ENCODE results near the gene KLHL30.

The KLHL30 gene

GRCh38 chr2:238160206-238161129 lies 22.0 kb downstream of the KLHL30 start:
- Histone ChIP-seq H3K9me3 (ENCODE audit: low read length) (no peaks in the 10 kb centered on the region), H2AFZ (ENCODE audit: low read length) (no peak overlapping the region), H3K4me1 (ENCODE audit: insufficient read depth, low read length, severe bottlenecking) (peaks cover 21% of the 10 kb centered on the region), H3K27me3 (ENCODE audit: insufficient read depth, low read length) (no peaks in the 10 kb centered on the region), H3K9ac (ENCODE audit: low read length) (peak overlapping the region; percentile 36; the same call in 1 of the 2 replicates), H4K20me1 (ENCODE audit: insufficient read depth, low read length) (no peaks in the 10 kb centered on the region), H3K4me2 (ENCODE audit: low read length) (peak overlapping the region; percentile 67), H3K79me2 (ENCODE audit: insufficient read depth, low read length) (no peaks in the 10 kb centered on the region), H3F3A (ENCODE audit: insufficient read depth, low read length) (no peaks in the 10 kb centered on the region), H3K4me3 (ENCODE audit: low read depth, low read length, poor library complexity, severe bottlenecking) (peak overlapping the region; percentile 58), H3K36me3 (ENCODE audit: insufficient read depth, low read length) (no peaks in the 10 kb centered on the region), H3K27ac (ENCODE audit: low read depth, low read length, poor library complexity, severe bottlenecking) (no peak overlapping the region), H3K9me2 (ENCODE audit: low read depth, low read length) (no peaks in the 10 kb centered on the region)
- TF ChIP-seq, protein P1, sequence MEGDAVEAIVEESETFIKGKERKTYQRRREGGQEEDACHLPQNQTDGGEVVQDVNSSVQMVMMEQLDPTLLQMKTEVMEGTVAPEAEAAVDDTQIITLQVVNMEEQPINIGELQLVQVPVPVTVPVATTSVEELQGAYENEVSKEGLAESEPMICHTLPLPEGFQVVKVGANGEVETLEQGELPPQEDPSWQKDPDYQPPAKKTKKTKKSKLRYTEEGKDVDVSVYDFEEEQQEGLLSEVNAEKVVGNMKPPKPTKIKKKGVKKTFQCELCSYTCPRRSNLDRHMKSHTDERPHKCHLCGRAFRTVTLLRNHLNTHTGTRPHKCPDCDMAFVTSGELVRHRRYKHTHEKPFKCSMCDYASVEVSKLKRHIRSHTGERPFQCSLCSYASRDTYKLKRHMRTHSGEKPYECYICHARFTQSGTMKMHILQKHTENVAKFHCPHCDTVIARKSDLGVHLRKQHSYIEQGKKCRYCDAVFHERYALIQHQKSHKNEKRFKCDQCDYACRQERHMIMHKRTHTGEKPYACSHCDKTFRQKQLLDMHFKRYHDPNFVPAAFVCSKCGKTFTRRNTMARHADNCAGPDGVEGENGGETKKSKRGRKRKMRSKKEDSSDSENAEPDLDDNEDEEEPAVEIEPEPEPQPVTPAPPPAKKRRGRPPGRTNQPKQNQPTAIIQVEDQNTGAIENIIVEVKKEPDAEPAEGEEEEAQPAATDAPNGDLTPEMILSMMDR (IDR thresholded peaks at IDR 0.05; ENCODE audit: low read length): peak; percentile 96
- TF ChIP-seq EZH2 (IDR thresholded peaks at IDR 0.05; ENCODE audit: borderline replicate concordance, low read length): no peak

DNA sequence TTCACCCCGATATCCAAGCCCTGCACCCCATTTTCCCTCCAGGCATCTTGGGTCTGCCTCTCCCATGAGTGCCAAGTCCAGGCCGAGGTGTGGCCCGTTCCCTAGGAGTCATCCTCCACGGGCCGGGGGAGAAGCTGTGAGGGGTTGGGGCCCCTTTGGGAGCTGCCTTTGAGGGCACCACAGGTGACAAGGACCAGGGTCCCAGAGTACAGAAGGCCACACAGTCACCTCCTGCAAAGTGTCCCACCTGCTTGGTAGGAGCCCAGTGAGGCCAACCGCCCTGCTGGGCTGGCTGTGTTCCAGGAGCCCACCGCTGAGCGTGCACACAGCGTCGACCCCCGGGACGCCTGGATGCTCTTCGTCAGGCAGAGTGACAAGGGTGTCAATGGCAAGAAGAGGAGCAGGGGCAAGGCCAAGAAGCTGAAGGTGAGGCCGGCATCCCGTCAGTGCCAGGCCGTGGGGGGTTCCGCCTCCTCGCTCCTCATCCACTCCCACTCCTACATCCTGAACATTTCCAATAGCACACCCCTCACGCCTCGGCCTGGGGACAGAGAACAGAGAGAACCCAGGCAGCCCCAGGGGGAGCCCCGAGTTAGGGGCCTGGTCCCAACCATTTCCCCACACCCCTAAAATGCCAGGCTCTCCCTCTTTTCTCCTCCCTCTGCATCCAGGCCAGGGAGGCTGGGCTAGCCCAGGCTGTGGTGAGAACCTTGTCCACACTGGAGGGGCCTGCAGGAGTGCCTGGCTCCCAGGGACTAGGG lies 23.0 kb downstream of the KLHL30 start:
- Histone ChIP-seq H4K20me1 (ENCODE audit: insufficient read depth, low read length) (no peaks in the 10 kb centered on the region), H3K4me2 (ENCODE audit: low read length) (no peak overlapping the region; the same call in 1 of the 2 replicates), H3K36me3 (ENCODE audit: insufficient read depth, low read length) (no peaks in the 10 kb centered on the region), H3K27me3 (ENCODE audit: insufficient read depth, low read length) (no peaks in the 10 kb centered on the region), H3K79me2 (ENCODE audit: insufficient read depth, low read length) (no peaks in the 10 kb centered on the region), H3F3A (ENCODE audit: insufficient read depth, low read length) (no peaks in the 10 kb centered on the region), H3K9me3 (ENCODE audit: low read length) (no peaks in the 10 kb centered on the region), H3K4me1 (ENCODE audit: insufficient read depth, low read length, severe bottlenecking) (peaks cover 21% of the 10 kb centered on the region), H3K27ac (ENCODE audit: low read depth, low read length, poor library complexity, severe bottlenecking) (no peak overlapping the region), H3K4me3 (ENCODE audit: low read depth, low read length, poor library complexity, severe bottlenecking) (no peak overlapping the region), H2AFZ (ENCODE audit: low read length) (no peak overlapping the region), H3K9me2 (ENCODE audit: low read depth, low read length) (no peaks in the 10 kb centered on the region), H3K9ac (ENCODE audit: low read length) (no peak overlapping the region)
- TF ChIP-seq, protein P1 (IDR thresholded peaks at IDR 0.05; ENCODE audit: low read length): no peak
- TF ChIP-seq EZH2 (IDR thresholded peaks at IDR 0.05; ENCODE audit: borderline replicate concordance, low read length): no peak

DNA sequence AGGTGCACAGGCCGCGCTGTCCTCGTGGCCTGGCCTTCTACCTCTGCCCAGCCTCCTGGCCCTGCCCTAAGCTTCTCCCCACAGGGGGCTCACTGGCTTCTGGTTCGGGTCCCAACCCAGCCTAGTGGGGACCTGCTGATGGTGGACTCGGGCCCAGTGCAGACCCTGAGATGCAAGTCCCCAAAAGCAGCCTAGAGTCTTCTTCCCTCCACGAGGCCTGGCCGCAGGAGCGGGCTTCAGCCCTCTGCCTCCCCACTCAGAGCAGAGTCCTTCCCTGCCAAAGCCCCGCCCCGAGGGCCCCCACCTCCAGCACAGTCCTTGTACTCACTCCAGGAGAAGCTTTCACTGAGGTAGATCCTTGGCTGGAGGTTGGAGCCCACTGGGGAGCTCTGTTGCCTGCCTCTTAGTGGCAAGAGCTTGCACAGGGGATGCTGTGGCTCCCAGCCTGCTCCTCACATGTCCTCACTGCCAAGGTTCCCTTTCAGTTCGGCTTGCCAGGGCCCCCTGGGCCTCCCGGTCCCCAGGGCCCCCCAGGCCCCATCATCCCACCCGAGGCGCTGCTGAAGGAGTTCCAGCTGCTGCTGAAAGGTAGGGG lies 23.9 kb downstream of the KLHL30 start:
- H3K9ac ChIP-seq (ENCODE audit: low read length): no peak overlapping the region
- H3K9me2 ChIP-seq (ENCODE audit: low read depth, low read length): no peaks in the 10 kb centered on the region
- H3F3A ChIP-seq (ENCODE audit: insufficient read depth, low read length): no peaks in the 10 kb centered on the region
- peaks cover 21% of the 10 kb centered on the region for H3K4me1 ChIP-seq (ENCODE audit: insufficient read depth, low read length, severe bottlenecking)
- H3K27me3 ChIP-seq (ENCODE audit: insufficient read depth, low read length): no peaks in the 10 kb centered on the region
- H3K4me3 ChIP-seq (ENCODE audit: low read depth, low read length, poor library complexity, severe bottlenecking): no peak overlapping the region
- H2AFZ ChIP-seq (ENCODE audit: low read length): no peak overlapping the region
- TF ChIP-seq, protein P1 (IDR thresholded peaks at IDR 0.05; ENCODE audit: low read length): no peak
- no peak for TF ChIP-seq EZH2 (IDR thresholded peaks at IDR 0.05; ENCODE audit: borderline replicate concordance, low read length)
- H3K4me2 ChIP-seq (ENCODE audit: low read length): no peak overlapping the region
- no peak overlapping the region for H3K27ac ChIP-seq (ENCODE audit: low read depth, low read length, poor library complexity, severe bottlenecking)
- no peaks in the 10 kb centered on the region for H4K20me1 ChIP-seq (ENCODE audit: insufficient read depth, low read length)
- no peaks in the 10 kb centered on the region for H3K36me3 ChIP-seq (ENCODE audit: insufficient read depth, low read length)
- H3K79me2 ChIP-seq (ENCODE audit: insufficient read depth, low read length): no peaks in the 10 kb centered on the region
- H3K9me3 ChIP-seq (ENCODE audit: low read length): no peaks in the 10 kb centered on the region

Data from OCI-LY1 (cell line).